Endometrium (tissue), 2 donors: ENCODE measurements around the gene PRIM1.
"Not testable (repeated sequence)": the region's sequence is repeated elsewhere in the genome, so short reads cannot be mapped to it uniquely, and the experiment has no call there.

Experiments used
- FAIRE-seq: peaks from 2 replicates; lab custom pipeline; 2012; peaks lifted over from hg19 to GRCh38; lab: Jason Lieb, UNC
- donor health status: control.
- donor health status: control.

The PRIM1 gene

GRCh38 chr12:56716933-56717880 lies 34.9 kb downstream of the PRIM1 start:
- no peak for FAIRE-seq

- no peak for FAIRE-seq
Observed at GRCh38 chr12:56716458-56716857, 35.7 kb downstream of the PRIM1 start.

- no peak for FAIRE-seq
Observed at GRCh38 chr12:56715798-56716197, 36.3 kb downstream of the PRIM1 start.

GRCh38 chr12:56714431-56714929 lies 37.6 kb downstream of the PRIM1 start:
- FAIRE-seq, result no peak

DNA sequence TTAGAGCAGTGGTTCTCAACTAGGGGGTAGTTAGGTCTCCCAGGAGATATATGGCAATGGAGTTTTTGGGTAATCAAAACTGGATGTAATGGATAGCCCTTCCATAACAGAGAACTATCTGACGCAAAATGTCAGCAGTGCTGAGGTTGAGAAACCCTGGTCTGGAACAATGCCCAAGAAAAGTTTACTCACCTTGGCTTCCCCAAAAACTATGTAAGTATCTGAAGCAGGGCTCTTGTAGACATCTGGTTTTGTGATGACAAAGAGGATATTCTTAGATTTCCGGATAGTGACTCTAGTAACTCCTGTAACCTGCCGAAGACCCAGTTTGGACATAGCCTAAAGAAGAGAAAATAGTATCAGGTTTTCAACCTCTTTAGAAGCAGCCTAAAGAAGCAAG lies 38.8 kb downstream of the PRIM1 start:
- FAIRE-seq, result no peak

DNA sequence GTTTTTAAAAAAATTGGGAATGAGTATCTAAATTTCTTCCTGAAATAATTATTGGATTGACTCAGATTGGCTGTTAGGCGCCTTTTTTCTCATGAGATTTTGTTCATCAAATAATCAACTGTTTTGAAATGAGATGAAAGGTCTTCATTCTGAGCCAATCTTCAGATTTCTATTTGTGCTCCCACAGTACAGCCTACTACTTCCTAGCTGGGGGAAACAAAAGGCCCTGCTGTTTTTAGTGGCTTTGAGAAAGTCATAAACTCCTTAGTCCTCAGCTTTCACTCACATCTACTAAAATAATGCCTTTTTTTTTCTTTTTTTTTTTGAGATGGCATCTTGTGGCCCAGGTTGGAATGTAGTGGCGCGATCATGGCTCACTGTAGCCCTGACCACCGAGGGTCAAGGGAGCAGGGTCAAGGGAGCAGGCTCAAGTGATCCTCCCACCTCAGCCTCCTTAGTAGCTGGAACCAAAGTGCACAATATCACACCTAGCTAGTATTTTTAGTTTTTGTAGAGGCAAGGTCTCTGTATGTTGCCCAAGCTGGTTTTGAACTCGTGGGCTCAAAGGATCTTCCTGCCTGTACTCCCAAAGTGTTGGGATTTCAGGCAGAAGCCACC lies 42.3 kb downstream of the PRIM1 start:
- FAIRE-seq, result no peak

DNA sequence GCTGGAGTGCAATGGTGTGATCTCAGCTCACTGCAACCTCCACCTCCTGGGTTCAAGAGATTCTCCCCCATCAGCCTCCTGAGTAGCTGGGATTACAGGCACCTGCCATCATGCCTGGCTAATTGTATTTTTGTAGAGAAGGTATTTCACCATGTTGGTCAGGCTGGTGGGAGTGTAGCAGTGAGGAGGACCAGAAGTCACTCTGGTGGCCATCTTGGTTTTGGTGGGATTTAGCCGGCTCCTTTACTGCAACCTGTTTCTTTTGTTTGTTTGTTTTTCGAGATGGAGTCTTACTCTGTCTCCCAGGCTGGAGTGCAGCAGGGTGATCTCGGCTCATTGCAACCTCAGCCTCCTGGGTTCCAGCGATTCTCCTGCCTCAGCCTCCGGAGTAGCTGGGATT lies 47.6 kb downstream of the PRIM1 start:
- not testable (repeated sequence) for FAIRE-seq

- no peak for FAIRE-seq
Observed at GRCh38 chr12:56699020-56699661, 53.0 kb downstream of the PRIM1 start.

DNA sequence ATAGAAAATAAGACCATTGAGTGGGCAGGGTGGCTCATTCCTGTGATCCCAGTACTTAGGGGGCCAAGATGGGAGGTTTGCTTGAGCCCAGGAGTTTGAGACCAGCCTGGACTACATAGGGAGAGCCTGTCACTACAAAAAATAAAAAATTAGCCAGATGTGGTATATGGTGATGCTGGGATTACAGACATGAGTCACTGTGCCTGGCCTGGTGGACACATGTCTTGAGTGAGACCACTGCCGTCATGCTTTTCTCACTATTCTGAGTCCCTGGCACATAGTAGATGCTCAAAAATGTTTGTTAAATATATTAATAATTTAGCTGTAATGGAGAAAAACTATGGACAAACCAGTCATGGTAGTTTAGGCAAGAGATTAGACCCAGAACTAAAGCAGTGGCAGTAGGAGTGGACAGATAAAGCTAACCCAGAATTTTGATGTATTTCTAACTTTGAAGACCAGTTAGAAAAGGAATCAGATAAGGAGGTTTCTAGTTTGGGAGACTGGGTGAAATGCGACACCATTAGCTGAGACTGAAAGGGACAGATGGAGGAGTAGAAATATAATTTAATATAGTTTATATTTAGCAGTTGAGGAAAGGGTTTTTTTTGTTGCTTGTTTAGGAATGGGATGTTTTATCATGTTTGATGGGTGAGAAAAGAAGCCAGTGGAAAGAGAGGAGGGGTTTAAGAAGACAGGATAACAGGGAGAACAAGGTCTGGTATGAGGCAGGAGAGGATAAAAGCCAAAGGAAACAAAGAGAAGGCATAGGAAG lies 56.6 kb downstream of the PRIM1 start:
- no peak for FAIRE-seq

DNA sequence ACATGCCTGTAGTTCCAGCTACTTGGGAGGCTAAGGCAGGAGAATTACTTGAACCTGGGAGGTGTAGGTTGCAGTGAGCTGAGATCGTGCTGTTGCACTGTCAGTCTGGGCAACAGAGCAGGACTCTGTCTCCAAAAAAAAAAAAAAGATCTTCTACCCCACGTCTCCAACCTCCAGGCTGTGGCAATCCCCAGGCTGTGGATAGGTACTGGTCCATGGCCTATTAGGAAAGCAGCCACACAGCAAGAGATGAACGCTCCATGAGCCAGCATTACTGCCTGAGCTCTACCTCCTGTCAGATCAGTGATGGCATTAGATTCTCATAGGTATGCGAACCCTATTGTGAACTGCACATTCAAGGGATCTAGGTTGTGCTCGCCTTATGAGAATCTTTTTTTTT lies 58.0 kb downstream of the PRIM1 start:
- no peak for FAIRE-seq

DNA sequence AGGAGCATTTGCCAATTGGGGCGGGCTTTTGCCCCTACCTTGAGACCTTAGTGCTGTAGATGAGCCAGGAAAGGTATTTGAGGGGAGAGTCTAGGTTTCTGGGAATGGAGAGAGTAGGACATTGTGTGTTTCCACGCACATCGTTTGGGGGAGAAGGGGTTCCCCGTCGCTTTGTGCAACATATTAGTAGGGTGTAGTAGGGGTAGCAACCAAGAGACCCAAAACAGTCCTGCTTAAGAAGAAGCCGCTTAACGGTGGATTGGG lies 63.3 kb downstream of the PRIM1 start:
- FAIRE-seq, result no peak

DNA sequence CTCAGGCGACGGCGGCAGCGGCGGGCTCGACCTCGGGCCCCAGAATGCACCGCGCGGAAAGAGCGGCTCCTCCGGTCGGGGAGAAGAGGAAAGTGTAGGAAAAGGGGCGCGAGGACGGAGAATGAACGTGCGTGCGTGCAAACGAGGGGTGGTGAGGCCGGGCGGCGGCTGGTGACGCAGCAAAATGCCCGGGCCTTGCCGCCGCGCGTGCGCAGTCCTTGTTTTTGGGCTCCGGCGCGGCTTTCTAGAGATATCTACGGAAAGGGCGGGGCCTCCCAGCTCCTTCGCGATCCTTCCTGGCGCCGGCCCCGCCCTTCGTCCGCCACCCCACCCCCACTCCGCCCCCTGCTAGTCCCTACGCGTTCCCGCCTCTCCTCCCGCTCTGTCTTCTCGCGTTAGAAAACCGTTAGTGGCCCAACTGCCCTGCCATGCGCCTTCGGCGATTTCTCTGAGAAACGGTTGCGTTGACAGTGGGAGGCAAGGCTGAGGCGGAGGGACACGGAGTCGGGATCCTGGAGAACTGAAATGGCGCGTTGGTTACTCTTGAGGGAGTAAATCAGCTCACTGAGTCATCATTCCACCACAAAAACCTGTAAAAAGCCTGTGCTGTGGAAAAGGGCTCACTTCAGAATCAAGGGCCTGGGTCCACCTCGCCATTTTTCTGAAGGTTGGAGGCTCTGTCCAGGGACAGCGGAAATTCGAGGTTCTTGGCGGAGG lies 63.8 kb downstream of the PRIM1 start, which contains the start of gene PTGES3:
PTGES3 (minus strand) TSS at position 156 of the 717 bp plus-strand sequence. CDS start 285 bp downstream, outside the sequence.
- FAIRE-seq, result no peak

DNA sequence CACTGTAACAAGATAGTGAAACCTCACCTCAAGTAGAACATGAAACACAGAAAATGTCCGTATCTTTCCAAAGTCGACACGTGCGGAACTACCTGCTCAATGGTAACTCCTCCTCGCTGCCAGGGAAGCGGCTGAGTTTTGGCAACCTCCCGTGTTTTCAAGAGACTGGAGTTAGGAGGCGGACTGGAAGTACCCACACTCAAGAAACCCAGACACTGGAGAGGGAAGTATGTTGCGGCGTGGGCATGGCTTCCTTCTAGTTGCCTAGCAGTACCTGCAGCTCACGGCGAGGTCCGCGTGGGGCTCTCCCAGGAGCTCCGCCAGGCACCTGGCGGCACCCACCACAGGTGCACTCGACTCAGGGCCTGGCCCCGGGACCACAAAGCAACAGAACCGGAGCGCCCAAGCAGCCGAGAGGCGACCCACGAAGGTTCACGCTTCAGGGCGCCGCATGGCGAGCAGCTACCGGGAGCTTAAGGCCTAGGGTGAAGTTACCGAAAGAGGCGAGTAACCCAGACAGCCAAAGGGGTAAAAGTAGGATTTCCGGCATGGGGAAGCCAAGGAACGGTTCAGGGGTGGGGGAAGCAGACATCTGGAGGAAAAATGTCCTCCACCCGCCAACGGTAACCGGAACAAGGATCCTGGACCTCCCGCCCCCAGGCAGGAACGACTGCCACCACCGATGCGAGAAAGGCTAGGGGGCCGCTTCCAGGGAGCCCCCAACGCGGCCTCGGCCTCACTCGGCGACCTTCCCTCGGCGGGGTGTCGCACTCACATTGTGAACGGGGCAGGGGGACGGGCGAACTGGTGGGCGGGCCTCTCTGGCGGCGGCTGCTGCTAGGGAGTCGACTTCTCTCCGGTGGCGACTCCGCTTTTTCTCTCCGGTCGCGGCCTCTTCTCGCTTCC lies 64.6 kb downstream of the PRIM1 start:
- no peak for FAIRE-seq

GRCh38 chr12:56684745-56685359 lies 67.3 kb downstream of the PRIM1 start:
- no peak for FAIRE-seq

DNA sequence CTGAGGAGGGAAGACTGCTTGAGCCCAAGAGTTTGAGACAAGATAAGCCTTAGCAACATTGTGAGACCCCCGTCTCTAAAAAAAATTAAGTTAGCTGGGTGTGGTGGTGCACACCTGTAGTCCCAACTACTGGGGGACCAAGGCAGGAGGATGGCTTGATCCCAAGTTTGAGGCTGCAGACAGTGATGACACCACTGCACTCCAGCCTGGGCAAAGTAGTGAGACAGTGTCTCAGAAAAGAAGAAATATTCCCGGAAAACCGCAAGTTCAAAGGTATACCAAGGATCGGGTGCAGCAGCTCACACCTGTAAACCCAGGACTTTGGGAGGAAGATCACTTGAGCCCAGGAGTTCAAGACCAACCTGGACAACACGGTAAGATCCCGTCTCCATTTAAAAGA lies 69.8 kb downstream of the PRIM1 start:
- no peak for FAIRE-seq
